HUDEP-2 (cell line): ENCODE results near the gene CFDP1.

Experiments used
- DNase-seq, 76 experiments: peaks; one replicate each; lab custom pipeline; 2025; ENCODE audit not compliant: unreplicated experiment in 76 of 76; lab: John Stamatoyannopoulos, UW

Gene CFDP1

DNA sequence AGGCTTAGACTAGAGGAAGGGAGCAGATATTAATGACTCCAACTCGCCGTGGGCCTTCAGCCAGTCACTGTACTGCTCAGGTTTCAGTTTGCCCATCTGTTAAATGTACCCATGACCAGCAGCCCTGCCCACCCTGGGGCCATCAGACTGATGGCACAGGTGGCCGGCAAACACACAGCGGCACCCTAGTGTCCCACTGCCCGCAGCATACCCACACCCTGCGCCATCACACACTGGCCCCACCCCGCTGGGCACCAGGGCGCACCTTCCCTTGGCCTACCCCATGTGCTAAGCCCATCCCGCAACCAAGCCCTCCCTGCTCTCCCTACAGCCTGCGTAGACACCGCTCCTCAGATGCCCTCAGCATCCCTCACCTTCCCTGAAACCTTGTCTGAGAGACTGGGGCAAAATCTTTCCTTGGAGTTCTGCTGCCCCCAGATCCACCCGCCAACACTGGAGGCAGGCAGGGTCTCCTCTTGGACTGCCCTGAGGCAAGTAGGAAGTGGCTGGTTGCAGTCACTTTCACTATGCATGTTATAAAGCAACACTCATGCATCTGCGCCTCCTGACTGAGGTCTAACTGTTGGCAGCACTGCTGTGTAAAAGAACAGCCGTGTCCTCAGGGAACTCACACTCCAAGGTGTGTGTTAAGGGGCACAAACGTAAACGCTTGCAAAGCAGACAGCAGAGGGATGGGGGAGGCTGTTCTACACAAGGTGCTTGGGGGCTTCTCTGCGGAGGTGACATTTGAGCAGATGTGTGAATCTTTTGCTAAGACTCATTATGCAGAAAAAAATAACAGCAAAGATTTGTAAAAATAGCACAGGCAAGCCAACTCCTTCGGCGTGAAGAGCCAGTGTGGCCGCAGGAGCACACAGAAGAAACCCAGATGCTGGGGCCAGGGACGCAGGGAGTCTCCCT lies 175.2 kb downstream of the CFDP1 start:
- no peak for DNase-seq

DNA sequence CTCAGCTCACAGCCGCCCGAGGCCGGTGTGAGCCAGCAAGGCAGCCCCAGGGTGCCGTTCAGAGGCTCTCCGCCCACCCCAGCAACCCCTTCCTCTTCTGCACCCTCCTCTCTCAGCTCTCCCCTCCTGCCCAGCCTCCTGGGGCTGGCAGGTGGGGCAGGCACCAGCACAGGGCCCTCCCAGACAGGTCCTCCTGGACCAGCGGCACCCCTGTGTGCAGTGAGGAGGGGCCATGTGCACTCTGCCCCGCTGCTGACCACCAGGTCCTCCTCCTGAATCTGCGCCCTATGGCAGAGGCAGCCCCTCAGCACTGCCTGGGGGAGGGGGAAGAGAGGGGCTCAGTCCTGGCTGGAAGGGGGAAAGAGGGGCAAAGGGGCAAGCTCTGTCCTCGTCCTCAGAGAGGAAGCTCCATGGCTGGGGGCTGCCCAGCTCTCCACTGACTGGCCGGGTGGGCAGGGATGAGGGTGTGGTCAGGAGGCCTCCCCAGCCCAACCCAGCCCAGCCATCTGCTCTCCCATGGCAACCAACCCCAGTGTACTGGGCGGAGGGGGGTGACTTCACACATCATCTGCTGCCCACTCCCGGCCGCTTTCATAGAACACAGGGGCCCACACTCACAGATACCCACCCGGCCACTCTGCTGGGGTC lies 176.5 kb downstream of the CFDP1 start:
- peak in 55 of 76 experiments; percentile 10 to 75 (median 47) for DNase-seq

- DNase-seq: peak in 2 of 76 experiments; percentile 13 to 19
Observed at GRCh38 chr16:75256059-75256571, 177.2 kb downstream of the CFDP1 start.

DNA sequence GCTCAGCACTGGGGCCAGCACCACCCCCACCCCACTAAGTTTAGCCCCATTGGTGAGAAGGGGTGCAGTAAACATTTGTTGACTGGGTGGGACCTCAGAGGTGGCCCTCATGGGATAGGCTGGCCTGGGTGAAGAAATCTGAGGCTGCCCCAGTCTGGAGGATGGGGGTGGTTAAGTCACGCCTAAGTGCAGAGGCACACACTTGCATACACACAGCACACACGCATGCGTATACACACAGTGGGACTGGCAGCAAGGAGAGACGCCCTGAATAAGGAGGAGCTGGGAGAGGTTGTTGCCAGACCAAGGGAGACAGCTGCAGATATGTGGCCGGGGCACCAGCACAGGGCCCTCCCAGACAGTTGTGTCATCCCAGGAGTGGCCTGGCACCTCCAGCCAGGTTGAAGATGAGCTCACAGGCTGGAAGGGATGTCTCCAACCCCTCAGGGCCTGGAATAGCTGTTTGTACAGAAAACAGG lies 178.9 kb downstream of the CFDP1 start:
- DNase-seq: peak in 47 of 76 experiments; percentile 12 to 81 (median 51)

DNA sequence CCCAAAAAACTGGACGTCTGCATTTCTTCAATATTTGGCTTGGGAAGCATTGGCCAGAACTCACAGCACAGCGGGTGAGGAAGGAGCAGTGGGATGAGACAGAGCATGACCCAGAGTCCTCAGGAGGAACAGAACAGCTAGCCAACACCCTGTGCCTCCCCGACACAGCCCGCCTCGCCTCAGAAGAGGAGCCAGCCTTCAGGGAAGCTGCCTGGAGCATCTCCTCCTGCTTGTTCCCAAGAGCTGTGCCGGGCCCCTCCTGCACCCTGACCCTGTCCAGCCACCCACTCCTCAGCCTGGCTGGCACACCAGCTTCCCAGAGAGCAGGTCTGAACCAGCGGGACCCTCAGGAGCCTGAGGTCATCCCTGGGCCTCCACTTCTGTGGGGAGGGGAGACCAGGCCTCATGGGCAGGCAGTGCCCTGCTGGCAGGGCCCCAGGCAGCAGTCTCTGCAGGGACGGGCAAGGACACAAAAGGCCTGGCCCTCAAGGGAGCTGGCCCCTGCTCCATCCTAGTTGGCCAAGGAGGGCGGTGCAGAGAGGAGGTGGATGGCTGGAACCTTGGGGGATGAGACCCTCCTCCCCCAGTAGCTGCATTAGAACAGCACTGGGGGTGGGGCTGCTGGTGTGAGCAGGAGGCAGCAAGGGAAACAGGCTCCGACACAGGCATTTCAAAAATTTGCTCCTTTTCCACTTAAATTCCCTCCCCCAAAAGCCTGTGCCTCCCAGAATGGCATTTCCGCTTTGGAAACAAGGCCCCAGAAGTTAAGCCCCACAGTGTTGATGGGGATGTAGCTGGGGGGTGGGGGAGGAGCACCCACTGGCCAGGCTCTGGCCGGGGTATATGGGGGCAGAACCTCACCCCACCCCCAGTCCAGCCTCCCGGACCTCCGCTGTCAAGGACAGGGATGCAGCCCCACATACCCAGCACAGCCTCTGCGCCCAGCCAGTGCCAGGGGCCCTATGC lies 180.1 kb downstream of the CFDP1 start:
- no peak for DNase-seq

GRCh38 chr16:75252049-75252864 lies 181.0 kb downstream of the CFDP1 start:
- DNase-seq: no peak

DNA sequence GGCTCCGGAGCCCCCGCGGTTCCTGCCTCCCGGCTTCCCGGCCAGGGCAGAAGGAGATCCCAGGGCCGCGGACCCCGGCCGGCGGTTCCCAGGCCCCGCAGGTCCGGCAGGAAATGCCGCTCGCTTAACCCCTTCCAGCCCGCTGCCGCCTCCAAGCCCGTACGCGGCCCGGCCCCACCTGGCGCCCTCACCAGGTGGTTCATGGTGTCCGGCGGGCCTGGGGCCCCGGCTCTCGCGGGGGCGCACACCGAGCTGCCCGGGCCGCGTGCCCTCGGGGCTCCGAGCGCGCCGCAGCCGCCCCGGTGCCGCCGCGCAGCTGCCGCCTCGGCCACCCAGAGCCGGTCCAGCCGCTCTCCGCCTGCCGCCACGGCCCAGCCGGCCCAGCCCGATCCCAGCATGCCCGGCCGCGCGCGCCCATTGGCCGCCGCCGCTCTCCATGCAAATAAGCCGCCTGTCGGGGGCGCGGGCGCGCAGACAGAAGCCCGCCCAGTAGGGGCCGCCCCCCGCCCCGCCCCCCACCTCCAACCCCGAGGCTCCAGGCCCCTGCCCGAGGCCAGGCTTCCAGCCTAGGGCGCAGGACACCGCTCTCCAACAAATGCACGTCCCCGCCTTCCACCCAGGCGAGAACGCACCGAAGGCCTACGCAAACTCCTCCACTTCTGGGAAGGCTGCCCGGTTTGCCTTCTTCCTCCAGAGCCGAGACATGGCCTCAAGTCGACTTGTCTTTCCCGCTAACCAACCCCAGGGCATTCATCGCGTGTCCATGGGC lies 181.8 kb downstream of the CFDP1 start, which contains the start of gene BCAR1:
BCAR1 (minus strand) TSS at position 345 of the 769 bp plus-strand sequence; CDS start at position 203, 142 bp downstream.
- peak in 66 of 76 experiments; percentile 17 to 82 (median 67) for DNase-seq

DNA sequence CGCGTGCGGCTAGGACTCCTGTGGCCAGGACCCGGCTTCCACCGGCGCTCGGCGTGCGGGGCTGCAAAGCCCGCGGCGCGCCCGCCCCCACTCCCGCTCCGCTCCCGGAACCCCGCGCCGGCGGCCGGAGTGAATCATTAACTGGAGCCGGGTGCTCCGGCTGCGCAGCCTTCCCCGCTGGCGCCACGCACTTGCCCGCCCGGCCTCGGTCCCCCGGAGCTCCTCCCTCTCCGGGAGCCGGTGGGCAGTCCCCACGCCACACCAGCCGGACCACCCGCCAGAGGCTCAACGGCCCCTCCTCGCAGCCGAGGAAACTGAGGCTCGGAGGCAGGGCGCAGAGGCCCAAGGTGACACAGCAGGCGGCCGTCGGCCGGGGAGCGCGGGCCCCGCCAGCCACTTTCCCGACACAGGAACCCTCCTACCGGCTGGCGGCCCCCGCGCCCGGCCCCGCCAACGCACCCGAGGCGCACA lies 182.5 kb downstream of the CFDP1 start:
- DNase-seq: peak in 5 of 76 experiments; percentile 9 to 32 (median 28)

DNA sequence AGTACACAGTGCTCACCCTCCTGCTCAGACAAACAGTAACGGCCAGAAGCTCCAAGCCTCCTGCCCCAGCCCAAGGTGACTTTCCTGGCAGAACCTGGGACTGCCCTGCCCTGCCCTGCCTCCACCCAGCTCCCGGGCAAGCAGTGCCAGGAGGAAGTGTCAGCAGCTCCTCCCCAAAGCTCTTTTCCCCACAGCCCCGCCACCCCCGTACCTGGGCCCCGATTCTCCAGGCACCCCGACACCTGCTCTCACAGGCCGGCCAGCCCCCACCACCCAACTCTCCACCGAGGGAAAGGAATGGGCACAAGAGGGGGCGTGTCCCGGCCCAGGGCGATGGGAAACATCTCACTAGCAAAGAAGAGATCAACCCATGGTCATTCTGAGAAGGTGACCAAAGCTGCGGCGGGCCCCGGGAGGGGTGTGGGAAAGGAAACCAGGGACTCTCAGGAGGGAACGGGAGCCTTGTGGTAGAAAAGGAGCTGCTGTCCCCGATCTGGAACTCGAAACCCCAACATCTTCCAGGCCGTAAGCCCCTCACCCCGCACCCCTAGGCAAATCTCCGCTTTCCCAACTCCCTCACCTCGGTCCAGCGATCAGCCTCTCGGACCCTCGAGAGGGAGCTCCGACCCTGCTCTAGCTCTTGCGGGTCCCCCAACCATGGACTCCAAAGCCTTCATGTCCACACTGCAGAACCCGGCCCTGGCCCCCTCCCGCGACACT lies 183.1 kb downstream of the CFDP1 start:
- DNase-seq: peak in 3 of 76 experiments; percentile 8 to 17 (median 14)

- DNase-seq: no peak
Observed at GRCh38 chr16:75249441-75249840, 183.9 kb downstream of the CFDP1 start.

DNA sequence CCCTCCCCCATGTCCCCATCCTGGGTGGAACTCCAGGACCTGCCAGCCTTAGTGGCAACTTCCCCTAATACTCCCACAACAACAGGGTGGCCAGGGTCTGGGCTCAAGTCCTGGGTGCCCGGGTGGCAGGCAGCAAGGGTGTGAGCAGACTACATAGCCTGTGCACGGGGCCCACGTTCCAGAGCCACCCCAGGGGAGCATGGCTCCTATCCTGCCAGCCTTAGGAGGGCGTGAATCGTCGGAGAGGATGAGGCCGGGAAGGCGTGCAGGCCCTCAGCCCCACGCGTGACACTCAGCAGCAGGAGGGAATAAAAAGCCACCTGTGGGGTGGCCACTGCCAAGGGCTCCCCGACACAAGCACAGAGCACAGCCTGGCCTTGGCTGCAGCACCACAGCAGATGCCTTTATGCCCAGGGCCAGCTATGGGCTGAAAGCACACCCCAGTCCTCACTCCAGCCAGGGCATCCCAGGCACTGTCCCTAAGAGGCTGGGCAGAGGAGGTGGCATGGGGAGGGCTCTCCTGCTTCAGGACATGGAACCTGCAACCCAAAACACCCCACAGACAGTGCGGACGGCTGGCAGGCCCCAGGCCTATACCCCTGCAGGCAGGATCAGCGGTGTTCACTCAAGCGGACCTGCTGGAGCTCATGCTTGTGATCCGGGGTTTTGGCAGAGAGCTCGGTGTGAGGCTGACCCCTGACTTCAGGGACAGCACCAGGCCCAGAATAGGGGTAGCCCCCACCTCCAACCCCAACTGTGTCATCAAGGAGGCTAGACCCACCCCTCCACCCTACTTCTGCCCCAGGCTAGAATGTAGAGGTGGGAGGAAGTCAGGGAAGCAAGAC lies 184.5 kb downstream of the CFDP1 start:
- no peak for DNase-seq

DNA sequence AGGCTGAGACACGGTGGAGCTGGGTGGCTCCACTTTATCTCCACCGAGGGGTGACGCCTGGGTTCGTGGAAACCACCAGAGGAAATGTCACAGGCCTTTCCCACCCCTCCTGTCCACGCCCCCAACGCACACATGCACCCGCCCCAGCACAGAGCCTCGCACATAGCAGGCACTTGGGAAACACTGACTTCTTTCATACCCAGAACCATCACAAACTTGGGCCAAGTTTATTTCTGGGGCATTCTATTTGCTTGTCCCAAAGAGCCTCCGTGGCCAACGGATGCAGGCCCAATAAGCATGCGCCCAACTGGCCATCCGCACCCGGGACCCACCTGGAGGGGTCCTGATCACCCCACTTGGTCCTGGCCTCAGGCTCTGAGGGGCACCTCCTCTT lies 185.2 kb downstream of the CFDP1 start:
- peak in 41 of 76 experiments; percentile 8 to 67 (median 40) for DNase-seq

DNA sequence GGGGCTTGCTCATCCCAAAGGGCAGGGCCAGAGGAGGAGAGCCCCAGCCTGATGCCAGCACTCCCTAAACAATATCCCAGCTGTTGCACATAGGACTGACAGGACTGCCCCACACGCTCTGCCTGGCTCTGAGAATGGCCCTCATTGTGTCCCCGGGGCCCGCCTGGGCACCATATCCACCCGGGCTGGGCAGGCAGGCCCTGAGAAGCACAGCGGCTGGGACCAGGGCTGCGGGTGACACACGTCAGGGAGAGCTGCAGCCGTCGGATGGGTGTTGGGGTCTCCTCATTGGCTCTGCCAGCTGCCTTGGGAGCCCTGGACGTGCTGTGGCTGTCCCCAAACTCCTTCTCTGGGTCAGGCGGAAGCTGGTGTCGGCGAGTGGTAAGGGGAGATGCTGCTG lies 186.1 kb downstream of the CFDP1 start:
- DNase-seq: no peak

DNA sequence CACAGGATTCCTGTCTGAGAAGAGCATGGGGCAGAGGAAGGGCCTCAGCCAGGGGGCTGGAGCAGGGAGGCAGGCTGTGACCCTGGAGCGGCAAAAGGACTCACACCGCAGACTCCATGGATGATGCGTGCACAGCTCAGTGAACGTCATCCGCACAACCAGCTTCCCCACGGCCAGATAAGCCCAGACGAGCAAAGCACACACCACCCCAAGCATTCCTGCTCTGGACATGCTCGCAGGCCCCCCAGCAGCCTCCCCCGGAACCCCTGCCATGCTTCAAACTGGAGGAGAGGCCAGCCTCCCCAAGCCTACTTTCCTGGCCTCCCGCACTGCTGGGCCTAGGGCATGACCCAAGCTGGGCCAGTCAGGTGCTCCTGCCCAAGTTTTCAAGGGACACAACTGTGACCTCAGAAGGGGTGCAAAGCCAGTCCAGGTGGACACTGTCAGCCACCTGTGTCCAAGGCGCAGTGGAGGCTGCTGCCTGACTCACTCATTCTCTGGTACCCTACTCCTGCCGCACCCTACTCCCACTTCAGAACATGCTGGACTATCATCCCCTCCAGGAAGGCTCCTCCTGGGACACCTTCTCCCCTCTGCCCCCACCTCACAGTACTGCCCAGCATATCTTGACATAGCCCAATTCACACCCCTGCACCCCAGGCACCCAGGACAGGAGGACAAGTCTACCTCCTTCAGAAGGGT lies 186.6 kb downstream of the CFDP1 start:
- DNase-seq: no peak

DNA sequence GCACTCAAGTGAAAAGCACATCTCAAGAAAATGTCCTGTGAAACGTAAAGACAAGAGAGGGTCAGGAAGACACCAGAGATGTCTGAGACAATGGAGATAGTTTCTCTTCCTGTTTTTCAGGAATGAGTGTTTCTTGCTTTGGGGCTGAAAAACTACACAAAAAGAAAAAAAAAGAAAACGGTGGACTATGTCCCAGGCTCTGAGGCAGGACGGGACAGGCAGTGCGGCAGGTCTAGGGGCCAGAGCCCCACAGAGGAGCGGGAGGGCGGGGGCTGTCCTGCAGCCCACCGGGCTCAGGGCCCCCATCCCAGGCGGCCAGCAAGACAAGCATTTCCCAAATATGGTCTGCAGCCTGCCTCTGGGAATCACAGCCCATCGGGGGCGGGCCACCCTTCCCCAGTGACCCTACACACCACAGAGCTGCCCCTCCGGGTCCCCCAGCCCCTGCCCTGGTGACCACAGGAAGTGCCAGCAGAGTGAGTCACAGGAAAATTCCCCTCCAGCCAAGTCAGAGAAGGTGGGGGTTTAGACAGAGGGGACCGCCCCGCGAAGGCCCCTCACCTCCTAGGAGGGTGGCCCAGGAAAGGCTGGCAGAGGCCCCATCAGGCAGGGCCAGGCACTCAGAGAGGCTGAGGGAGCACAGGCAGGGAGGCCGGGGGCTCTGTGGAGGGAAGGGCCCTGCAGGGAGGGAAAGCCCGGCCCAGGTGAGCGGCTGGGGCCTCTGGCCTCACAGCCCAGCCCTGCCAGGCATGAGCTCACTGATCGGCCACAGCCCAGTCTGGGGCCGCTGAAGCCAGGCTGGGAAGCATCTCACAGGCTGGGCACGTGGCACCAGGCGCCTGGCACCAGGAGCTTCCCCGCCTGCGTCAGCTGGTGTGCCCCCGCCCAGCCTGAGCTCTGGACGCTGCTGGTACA lies 188.2 kb downstream of the CFDP1 start:
- peak in 7 of 76 experiments; percentile 7 to 27 (median 12) for DNase-seq
